Measurements from ENCODE around the gene EEF2KMT.

Gene EEF2KMT

DNA sequence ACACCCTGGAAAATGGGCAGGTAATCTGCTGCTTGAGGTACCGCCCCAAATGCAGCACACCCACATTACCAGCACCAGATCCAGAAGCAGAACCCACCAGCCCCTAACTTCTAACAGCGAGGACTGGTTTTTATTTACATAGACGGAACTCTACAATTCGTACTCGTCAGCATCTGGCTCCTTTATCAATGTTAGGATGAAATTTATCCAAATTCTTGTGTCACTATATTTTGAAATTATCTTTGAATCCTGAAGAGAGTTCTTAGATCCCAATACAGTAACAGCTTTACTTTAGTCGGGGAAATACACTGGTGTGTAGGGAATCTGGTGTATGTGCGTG is 26.3 kb downstream of the EEF2KMT start:
- TF ChIP-seq, protein P1, sequence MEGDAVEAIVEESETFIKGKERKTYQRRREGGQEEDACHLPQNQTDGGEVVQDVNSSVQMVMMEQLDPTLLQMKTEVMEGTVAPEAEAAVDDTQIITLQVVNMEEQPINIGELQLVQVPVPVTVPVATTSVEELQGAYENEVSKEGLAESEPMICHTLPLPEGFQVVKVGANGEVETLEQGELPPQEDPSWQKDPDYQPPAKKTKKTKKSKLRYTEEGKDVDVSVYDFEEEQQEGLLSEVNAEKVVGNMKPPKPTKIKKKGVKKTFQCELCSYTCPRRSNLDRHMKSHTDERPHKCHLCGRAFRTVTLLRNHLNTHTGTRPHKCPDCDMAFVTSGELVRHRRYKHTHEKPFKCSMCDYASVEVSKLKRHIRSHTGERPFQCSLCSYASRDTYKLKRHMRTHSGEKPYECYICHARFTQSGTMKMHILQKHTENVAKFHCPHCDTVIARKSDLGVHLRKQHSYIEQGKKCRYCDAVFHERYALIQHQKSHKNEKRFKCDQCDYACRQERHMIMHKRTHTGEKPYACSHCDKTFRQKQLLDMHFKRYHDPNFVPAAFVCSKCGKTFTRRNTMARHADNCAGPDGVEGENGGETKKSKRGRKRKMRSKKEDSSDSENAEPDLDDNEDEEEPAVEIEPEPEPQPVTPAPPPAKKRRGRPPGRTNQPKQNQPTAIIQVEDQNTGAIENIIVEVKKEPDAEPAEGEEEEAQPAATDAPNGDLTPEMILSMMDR (IDR thresholded peaks at IDR 0.05; ENCODE audit: low read depth, low read length), result no peak

DNA sequence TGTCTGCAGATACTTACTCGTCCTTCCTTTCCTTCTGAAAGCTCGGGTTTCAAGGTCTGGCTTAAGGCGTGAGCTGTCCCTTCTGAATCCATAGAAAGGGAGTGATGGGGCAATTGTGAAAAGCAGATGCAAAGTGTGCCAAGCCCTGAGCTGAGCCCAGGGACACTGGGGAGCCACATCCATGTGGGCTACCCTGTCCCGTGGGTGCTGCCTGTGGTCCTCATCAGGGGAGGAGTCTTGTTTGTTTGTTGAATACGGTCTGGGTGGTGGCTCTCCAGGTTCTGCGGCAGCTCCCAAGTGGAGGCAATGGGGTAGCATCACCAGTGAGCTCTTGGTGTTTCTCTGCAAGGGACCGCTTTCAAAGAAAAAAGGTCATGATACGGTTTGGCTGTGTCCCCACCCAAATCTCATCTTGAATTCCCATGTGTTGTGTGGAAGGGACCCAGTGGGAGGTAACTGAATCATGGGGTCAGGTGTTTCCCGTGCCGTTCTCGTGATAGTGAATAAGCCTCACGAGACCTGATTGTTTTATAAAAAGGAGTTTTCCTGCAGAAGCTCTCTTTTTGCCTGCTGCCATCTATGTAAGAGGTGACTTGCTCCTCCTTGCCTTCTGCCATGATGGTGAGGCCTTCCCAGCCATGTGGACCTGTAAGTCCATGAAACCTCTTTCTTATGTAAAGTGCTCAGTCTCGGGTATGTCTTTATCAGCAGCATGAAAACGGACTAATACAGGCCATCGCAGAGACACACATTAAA is 27.0 kb downstream of the EEF2KMT start:
- TF ChIP-seq, protein P1 (IDR thresholded peaks at IDR 0.05; ENCODE audit: low read depth, low read length), result no peak
- no peak overlapping the region for H3K4me3 ChIP-seq (ENCODE audit: low read depth, low read length)

More for the DNA sequence above, 26.3 kb downstream of the EEF2KMT start:
- peak overlapping the region; percentile 90 for H3K4me3 ChIP-seq (ENCODE audit: low read depth, low read length)

DNA sequence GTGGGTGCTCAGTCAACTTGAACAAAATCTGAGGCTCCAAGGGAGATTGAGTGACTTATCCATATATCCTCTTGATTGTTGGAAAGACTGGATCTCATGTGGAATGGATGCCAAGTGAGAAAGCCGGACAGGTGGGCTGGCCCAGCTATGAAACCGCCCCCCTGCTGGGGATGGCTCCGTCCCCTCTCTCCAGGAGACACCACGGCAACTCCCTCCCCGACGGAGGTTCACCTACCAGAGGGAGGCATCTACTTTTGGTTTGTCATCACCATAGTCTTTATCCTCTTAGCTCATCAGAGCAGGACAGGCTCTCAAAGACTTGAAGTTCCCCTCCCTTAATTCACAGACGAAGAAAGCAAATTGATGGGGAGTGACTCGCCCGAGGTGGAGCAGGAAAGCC is 27.7 kb downstream of the EEF2KMT start:
- TF ChIP-seq, protein P1 (IDR thresholded peaks at IDR 0.05; ENCODE audit: low read depth, low read length), result no peak

DNA sequence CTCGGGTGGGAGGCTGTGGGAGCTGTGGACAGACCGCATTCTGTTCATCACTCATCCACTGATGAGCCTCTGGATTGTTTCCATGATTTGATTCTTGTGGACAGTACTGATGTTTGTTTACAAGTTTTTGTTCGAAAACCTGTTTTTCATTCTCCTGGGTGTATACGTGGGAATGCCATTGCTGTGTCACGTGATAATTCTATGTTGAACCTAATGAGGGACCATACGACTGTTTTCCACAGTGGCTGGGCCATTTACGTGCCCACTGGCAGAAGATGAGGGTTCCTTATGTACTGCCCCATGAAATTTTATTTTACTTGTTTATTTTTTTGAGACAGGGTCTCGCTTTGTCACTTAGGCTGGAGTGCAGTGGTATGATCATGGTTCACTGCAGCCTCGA is 28.5 kb downstream of the EEF2KMT start:
- no peak overlapping the region for H3K4me3 ChIP-seq (ENCODE audit: low read depth, low read length)
- TF ChIP-seq, protein P1 (IDR thresholded peaks at IDR 0.05; ENCODE audit: low read depth, low read length), result no peak

More for the DNA sequence above, 27.7 kb downstream of the EEF2KMT start:
- H3K4me3 ChIP-seq (ENCODE audit: low read depth, low read length), result no peak overlapping the region

DNA sequence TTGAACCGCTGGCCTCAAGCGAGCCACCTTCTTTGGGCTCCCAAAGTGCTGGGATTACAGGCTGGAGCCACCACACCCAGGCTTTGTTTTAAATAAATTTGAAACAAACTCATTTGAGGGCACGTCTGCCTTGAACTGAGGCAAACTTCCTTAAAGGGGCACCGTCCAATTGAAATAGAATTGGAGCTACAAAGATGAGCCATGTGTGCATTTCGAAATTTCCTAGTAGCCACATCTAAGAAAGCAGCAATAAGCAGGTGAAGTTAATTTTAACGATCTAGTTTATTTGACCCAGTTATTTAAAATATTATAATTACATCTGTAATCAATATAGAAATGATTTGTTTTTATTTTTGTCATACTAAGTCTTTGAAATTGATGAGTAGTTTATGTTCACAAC is 31.1 kb downstream of the EEF2KMT start:
- TF ChIP-seq, protein P1 (IDR thresholded peaks at IDR 0.05; ENCODE audit: low read depth, low read length), result no peak
- H3K4me3 ChIP-seq (ENCODE audit: low read depth, low read length), result no peak overlapping the region

DNA sequence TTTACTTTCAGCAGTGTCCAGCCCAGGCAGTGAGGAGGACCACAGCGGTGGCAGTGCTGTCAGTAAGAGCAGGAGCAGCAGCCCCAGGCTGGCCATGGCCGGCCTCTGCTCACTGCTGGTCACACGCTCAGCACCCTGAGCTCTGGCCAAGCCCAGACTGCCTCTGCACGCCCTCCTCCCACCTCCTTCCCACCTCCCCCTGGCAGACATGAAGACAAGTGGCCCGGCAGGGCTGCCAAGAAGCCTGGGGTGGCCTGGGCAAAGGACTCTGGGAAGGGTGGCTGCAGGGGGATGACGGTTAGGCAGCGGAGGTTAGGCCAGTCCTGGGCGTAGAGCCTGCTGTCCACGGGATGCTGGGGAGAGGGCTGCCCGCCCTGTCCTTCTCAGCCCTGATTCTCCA is 31.8 kb downstream of the EEF2KMT start, which contains the start of gene C16orf89:
C16orf89 (minus strand) TSS at position 144 of the 400 bp plus-strand sequence; CDS start at position 96, 48 bp downstream.
- TF ChIP-seq, protein P1 (IDR thresholded peaks at IDR 0.05; ENCODE audit: low read depth, low read length), result no peak
- H3K4me3 ChIP-seq (ENCODE audit: low read depth, low read length), result no peak within 1 kb of the TSS

DNA sequence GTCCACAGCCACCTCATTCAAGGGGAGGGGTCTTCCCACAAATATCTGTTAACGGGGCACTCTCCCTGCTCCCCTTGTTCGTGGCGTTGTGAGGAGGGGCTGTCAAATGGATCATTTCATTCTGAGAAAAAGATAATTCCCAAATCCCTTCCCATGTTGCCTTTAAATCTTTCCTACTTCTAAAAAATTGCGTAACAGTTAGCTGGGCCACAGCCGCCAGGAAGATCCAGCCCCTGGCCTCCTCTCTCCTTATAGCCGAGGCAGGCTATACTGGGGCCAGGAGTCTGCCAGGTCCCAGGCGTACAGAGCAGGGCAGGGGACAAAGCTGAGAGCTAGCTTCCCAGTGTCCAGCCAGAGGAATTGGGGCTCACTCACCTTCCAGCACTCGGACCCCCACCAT is 32.3 kb downstream of the EEF2KMT start:
- no peak overlapping the region for H3K4me3 ChIP-seq (ENCODE audit: low read depth, low read length)
- TF ChIP-seq, protein P1 (IDR thresholded peaks at IDR 0.05; ENCODE audit: low read depth, low read length), result no peak

Measured in WI38 (cell line).